ENCODE results near the gene IGF1. TPM values are rescaled to one million over a fixed set of nuclear protein-coding genes. Genes with fewer than 3 reads are reported as not detected.
A peak's percentile ranks its signal among the peaks of the same experiment; 100 is the strongest.

The IGF1 gene
- total and polyA plus RNA-seq, 9 of the 15 experiments (the other 6 are each of a cell fraction or from before 2014, with no cell fraction given) = 3.7 to 13.9 (median 4.5) TPM

DNA sequence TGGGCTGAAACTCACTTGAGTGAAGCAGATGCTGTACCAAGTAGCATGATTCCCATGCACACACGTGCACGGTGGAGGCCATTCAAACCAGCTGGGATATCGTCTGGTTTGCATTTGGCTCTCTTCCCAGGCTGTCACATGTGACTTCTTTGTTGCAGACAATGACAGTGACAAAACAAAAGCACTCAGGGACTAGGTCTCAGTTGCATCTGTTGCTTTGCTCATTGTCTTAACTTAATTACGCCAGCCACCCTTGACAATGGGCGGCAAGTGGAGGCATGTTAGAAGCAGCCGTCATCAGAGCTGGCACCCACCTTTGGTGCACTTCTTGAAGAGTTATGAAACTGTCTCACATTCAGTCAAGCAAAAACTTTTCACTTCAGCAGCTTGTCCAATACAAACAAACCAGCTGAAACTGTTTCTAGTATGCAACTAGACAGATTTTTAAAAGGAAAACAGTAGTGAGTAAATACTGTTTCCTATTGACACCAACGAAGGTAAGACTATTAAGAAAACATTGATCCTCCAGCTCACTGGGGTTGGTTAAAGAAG is 74.3 kb downstream of the IGF1 start (continued):
- TF ChIP-seq, protein P1, sequence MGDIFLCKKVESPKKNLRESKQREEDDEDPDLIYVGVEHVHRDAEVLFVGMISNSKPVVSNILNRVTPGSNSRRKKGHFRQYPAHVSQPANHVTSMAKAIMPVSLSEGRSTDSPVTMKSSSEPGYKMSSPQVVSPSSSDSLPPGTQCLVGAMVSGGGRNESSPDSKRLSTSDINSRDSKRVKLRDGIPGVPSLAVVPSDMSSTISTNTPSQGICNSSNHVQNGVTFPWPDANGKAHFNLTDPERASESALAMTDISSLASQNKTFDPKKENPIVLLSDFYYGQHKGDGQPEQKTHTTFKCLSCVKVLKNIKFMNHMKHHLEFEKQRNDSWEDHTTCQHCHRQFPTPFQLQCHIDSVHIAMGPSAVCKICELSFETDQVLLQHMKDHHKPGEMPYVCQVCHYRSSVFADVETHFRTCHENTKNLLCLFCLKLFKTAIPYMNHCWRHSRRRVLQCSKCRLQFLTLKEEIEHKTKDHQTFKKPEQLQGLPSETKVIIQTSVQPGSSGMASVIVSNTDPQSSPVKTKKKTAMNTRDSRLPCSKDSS (IDR thresholded peaks at IDR 0.05; ENCODE audit: low read depth, partially characterized antibody) = no peak
- TF ChIP-seq BMI1 (IDR thresholded peaks at IDR 0.05; ENCODE audit: low read length) (no peak), SP1 (CRISPR knock-in tag; IDR thresholded peaks at IDR 0.05) (no peak), ZNF696 (CRISPR knock-in tag; conservative IDR thresholded peaks at IDR 0.05) (no peak), EP400 (IDR thresholded peaks at IDR 0.05) (peak; percentile 35), MECOM (CRISPR knock-in tag; IDR thresholded peaks at IDR 0.05) (no peak), SRSF7 (optimal IDR thresholded peaks at IDR 0.05; ENCODE audit: low read depth, low read length) (no peak), TAL1 (IDR thresholded peaks at IDR 0.05) (no peak), GABPB1 (CRISPR knock-in tag; IDR thresholded peaks at IDR 0.05) (no peak), EWSR1 (IDR thresholded peaks at IDR 0.05; ENCODE audit: borderline replicate concordance, low read depth, partially characterized antibody) (no peak), TBL1XR1 (IDR thresholded peaks at IDR 0.05; ENCODE audit: low read length in 2 of 2) (no peak), FUS (optimal IDR thresholded peaks at IDR 0.05; ENCODE audit: low read depth, low read length) (no peak), KLF1 (tag; IDR thresholded peaks at IDR 0.05) (no peak), ZNF785 (CRISPR knock-in tag; IDR thresholded peaks at IDR 0.05) (no peak)
- TF ChIP-seq, protein P2, sequence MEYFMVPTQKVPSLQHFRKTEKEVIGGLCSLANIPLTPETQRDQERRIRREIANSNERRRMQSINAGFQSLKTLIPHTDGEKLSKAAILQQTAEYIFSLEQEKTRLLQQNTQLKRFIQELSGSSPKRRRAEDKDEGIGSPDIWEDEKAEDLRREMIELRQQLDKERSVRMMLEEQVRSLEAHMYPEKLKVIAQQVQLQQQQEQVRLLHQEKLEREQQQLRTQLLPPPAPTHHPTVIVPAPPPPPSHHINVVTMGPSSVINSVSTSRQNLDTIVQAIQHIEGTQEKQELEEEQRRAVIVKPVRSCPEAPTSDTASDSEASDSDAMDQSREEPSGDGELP (CRISPR knock-in tag; IDR thresholded peaks at IDR 0.05; ENCODE audit: borderline replicate concordance) = peak; percentile 64
- TF ChIP-seq, protein P3, sequence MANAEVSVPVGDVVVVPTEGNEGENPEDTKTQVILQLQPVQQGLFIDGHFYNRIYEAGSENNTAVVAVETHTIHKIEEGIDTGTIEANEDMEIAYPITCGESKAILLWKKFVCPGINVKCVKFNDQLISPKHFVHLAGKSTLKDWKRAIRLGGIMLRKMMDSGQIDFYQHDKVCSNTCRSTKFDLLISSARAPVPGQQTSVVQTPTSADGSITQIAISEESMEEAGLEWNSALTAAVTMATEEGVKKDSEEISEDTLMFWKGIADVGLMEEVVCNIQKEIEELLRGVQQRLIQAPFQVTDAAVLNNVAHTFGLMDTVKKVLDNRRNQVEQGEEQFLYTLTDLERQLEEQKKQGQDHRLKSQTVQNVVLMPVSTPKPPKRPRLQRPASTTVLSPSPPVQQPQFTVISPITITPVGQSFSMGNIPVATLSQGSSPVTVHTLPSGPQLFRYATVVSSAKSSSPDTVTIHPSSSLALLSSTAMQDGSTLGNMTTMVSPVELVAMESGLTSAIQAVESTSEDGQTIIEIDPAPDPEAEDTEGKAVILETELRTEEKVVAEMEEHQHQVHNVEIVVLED (CRISPR knock-in tag; IDR thresholded peaks at IDR 0.05) = no peak
- TF ChIP-seq, protein P4, sequence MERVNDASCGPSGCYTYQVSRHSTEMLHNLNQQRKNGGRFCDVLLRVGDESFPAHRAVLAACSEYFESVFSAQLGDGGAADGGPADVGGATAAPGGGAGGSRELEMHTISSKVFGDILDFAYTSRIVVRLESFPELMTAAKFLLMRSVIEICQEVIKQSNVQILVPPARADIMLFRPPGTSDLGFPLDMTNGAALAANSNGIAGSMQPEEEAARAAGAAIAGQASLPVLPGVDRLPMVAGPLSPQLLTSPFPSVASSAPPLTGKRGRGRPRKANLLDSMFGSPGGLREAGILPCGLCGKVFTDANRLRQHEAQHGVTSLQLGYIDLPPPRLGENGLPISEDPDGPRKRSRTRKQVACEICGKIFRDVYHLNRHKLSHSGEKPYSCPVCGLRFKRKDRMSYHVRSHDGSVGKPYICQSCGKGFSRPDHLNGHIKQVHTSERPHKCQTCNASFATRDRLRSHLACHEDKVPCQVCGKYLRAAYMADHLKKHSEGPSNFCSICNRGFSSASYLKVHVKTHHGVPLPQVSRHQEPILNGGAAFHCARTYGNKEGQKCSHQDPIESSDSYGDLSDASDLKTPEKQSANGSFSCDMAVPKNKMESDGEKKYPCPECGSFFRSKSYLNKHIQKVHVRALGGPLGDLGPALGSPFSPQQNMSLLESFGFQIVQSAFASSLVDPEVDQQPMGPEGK (CRISPR knock-in tag; IDR thresholded peaks at IDR 0.05; ENCODE audit: borderline replicate concordance) = no peak
- TF ChIP-seq, protein P5, sequence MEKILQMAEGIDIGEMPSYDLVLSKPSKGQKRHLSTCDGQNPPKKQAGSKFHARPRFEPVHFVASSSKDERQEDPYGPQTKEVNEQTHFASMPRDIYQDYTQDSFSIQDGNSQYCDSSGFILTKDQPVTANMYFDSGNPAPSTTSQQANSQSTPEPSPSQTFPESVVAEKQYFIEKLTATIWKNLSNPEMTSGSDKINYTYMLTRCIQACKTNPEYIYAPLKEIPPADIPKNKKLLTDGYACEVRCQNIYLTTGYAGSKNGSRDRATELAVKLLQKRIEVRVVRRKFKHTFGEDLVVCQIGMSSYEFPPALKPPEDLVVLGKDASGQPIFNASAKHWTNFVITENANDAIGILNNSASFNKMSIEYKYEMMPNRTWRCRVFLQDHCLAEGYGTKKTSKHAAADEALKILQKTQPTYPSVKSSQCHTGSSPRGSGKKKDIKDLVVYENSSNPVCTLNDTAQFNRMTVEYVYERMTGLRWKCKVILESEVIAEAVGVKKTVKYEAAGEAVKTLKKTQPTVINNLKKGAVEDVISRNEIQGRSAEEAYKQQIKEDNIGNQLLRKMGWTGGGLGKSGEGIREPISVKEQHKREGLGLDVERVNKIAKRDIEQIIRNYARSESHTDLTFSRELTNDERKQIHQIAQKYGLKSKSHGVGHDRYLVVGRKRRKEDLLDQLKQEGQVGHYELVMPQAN (IDR thresholded peaks at IDR 0.05; ENCODE audit: borderline replicate concordance) = peak; percentile 66; the same call in 1 of the 2 replicates

Data from K562 (cell line).